ENCODE measurements around the gene GUCY2F.

Gene GUCY2F

GRCh38 chrX:109327251-109327650 lies 154.6 kb downstream of the GUCY2F start:
- ATAC-seq: no peak

Data from activated CD4-positive, CD25-positive, alpha-beta regulatory T cell treated with anti-CD3 and anti-CD28 coated beads, Interleukin-2, amount 50 U/mL, for 24 hours (primary cell).